PC-3 (cell line): Measurements from ENCODE around the gene COPG2. TPM values are rescaled to one million over a fixed set of nuclear protein-coding genes. Genes with fewer than 3 reads are reported as not detected.

Source experiments
- ATAC-seq: fragments of 200-7000 bp; cut with Tn5 transposase; 2 replicates; pipeline ENCODE4 v1.9.1; 2020; ENCODE audit warnings: mild to moderate bottlenecking, moderate library complexity
- Bru-seq: library from RNA; stranded (reverse); fragments of 400-500 nt; gene quantifications from one replicate; lab custom pipeline; 2021; lab: Mats Ljungman, UMichigan
- BruChase-seq, 2 experiments: library from RNA; stranded (reverse); fragments of 400-500 nt; gene quantifications; one replicate each; lab custom pipeline; 2021; lab: Mats Ljungman, UMichigan
- BruUV-seq: library from RNA; stranded (reverse); fragments of 400-500 nt; replicated peaks from 2 replicates; lab custom pipeline; 2021; lab: Mats Ljungman, UMichigan
- CTCF ChIA-PET: fragments of 300-600 bp; sonication (Branson Sonifier 250); formaldehyde crosslinking; loops from one replicate; lab custom pipeline; 2022; ENCODE audit warnings: antibody characterized with exemption; lab: Charles Lee
- POLR2A ChIA-PET: fragments of 300-600 bp; sonication (Branson Sonifier 250); formaldehyde crosslinking; loops from one replicate; lab custom pipeline; 2022; ENCODE audit warnings: antibody characterized with exemption; ENCODE audit not compliant: unreplicated experiment; lab: Charles Lee
- DNase-seq: peaks from one replicate; pipeline ENCODE4 v3.0.0-alpha.2; 2015
- H2AFZ ChIP-seq: fragments of 300-600 bp; sonication (generic); 2 replicates; pipeline ENCODE4 v1.6.0; 2016; ENCODE audit warnings: antibody characterized with exemption, low read length
- H3F3A ChIP-seq: fragments of 300-600 bp; sonication (generic); one replicate; pipeline ENCODE4 v1.6.0; 2017; ENCODE audit warnings: antibody characterized with exemption, low read length, control low read depth, mild to moderate bottlenecking; ENCODE audit not compliant: unreplicated experiment
- H3K27ac ChIP-seq: fragments of 300-600 bp; sonication (generic); 2 replicates; pipeline ENCODE4 v1.5.1; 2016; ENCODE audit warnings: mild to moderate bottlenecking, low read length
- H3K27me3 ChIP-seq: fragments of 300-600 bp; sonication (generic); 2 replicates; pipeline ENCODE4 v1.6.1; 2016; ENCODE audit warnings: low read length, mixed read lengths
- H3K36me3 ChIP-seq: fragments of 300-600 bp; sonication (generic); 2 replicates; pipeline ENCODE4 v1.6.1; 2016; ENCODE audit warnings: low read depth, mixed run types, low read length, mixed read lengths
- H3K4me1 ChIP-seq: fragments of 300-600 bp; sonication (generic); 2 replicates; pipeline ENCODE4 v1.5.1; 2016; ENCODE audit warnings: low read length; ENCODE audit not compliant: insufficient read depth
- H3K4me2 ChIP-seq: fragments of 300-600 bp; sonication (generic); 2 replicates; pipeline ENCODE4 v1.6.0; 2016; ENCODE audit warnings: low read length
- H3K4me3 ChIP-seq: fragments of 300-600 bp; sonication (generic); 2 replicates; pipeline ENCODE4 v1.5.1; 2016; ENCODE audit warnings: mild to moderate bottlenecking, low read length, mixed read lengths
- H3K79me2 ChIP-seq: fragments of 300-600 bp; sonication (generic); 2 replicates; pipeline ENCODE4 v1.6.1; 2017; ENCODE audit warnings: low read length, mixed read lengths
- H3K9ac ChIP-seq: fragments of 300-600 bp; sonication (generic); 2 replicates; pipeline ENCODE4 v1.6.0; 2016; ENCODE audit warnings: mild to moderate bottlenecking, low read length
- H3K9me2 ChIP-seq: fragments of 300-600 bp; sonication (generic); replicated peaks from 2 replicates; pipeline ENCODE4 v1.6.1; 2016; ENCODE audit warnings: mixed run types, low read length, mixed read lengths
- H3K9me3 ChIP-seq: fragments of 300-600 bp; sonication (generic); 2 replicates; pipeline ENCODE4 v1.6.1; 2016; ENCODE audit warnings: low read length, mixed read lengths
- H4K20me1 ChIP-seq: fragments of 300-600 bp; sonication (generic); 2 replicates; pipeline ENCODE4 v1.6.1; 2016; ENCODE audit warnings: low read length, mixed read lengths
- EZH2 ChIP-seq: fragments of 300-600 bp; sonication (generic); IDR thresholded peaks from one replicate; pipeline ENCODE4 v1.6.1; 2017; ENCODE audit warnings: antibody characterized with exemption, mild to moderate bottlenecking, low read length; ENCODE audit not compliant: unreplicated experiment
- EZH2phosphoT487 ChIP-seq: fragments of 300-600 bp; sonication (generic); IDR thresholded peaks from 2 replicates; pipeline ENCODE4 v1.6.1; 2018; ENCODE audit warnings: mild to moderate bottlenecking, antibody characterized with exemption, low read length, borderline replicate concordance
- intact Hi-C: fragments of 100-400 bp; cut with micrococcal nuclease; formaldehyde crosslinking; loops from 2 replicates; pipeline ENCODE4 v1.9.0; 2023
- long read RNA-seq: library from polyadenylated mRNA; unstranded; transcript quantifications from one replicate; pipeline ENCODE4 v2.0.0, GENCODE V29; 2021; ENCODE audit not compliant: unreplicated experiment
- total RNA-seq: library from RNA; depleted of rRNA; stranded (reverse); fragments of >200 nt; gene quantifications from 2 replicates; pipeline ENCODE4 v1.2.3, GENCODE V29; 2014; rRNA removed
- TF ChIP-seq, protein P1 (sequence below): fragments of 300-600 bp; sonication (generic); conservative IDR thresholded peaks from 2 replicates; pipeline ENCODE4 v1.5.1; 2017; ENCODE audit warnings: antibody characterized with exemption, low read depth, mild to moderate bottlenecking, low read length

The COPG2 gene, protein sequence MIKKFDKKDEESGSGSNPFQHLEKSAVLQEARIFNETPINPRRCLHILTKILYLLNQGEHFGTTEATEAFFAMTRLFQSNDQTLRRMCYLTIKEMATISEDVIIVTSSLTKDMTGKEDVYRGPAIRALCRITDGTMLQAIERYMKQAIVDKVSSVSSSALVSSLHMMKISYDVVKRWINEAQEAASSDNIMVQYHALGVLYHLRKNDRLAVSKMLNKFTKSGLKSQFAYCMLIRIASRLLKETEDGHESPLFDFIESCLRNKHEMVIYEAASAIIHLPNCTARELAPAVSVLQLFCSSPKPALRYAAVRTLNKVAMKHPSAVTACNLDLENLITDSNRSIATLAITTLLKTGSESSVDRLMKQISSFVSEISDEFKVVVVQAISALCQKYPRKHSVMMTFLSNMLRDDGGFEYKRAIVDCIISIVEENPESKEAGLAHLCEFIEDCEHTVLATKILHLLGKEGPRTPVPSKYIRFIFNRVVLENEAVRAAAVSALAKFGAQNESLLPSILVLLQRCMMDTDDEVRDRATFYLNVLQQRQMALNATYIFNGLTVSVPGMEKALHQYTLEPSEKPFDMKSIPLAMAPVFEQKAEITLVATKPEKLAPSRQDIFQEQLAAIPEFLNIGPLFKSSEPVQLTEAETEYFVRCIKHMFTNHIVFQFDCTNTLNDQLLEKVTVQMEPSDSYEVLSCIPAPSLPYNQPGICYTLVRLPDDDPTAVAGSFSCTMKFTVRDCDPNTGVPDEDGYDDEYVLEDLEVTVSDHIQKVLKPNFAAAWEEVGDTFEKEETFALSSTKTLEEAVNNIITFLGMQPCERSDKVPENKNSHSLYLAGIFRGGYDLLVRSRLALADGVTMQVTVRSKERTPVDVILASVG
- total RNA-seq (9.1 and 10.3 TPM in 2 replicates), Bru-seq, nascent RNA (percentile 65 among the genes with signal in this experiment), BruChase-seq, experiment 1, labeled RNA remaining after a 6-hour chase (percentile 57 among the genes with signal in this experiment), BruChase-seq, experiment 2, labeled RNA remaining after a 2-hour chase (percentile 55 among the genes with signal in this experiment)
- long read RNA-seq, transcript COPG2-202 (24 exons, 3,134 nt) = major isoform, 18 of 25 reads
- long read RNA-seq, partial matches to known transcripts = 0 of 25 reads
- long read RNA-seq, other reads (novel, unspliced or antisense) = 7 of 25 reads

DNA sequence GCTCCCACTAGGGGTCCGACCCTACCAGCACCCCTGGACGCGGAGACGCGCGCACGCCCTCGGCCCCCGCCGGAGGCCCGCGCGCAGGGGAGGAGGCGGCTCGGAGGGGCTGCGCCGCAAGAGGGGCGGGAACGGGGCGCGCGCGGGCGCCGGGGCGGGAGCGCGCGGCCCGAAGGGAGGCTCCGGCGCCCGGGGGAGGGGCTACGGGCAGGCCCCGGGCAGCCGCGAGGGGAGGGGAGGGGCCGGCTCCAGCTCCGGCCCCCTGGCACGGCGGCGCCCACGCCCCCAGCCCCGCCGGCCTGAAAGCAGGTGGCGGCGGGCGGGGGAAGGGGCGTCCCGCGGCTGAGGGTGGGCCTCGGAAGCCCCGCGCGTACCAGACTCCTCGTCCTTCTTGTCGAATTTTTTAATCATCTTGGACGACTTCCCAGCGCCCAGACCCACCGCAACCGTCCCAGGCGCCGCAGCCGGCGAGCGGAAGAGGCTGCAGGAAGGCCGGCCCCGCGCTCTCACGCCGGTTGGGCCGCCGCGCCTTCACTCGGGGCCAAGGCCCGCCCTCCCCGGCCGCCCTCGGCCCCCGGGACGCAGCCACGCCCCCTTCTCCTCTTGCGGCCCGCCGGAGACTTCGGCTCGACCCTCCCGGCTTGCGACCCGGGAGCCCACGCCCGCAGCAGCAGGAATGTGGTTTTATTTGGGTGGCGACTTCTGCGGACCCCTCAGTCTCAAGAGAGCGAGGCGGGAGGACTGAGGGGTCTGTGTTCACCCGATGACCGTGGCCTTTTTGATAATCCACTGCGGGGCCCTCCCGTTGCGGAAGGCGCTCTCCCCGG lies at the start of gene COPG2:
Gene COPG2 (minus strand): TSS at position 491 of the 827 bp plus-strand sequence. CDS start 80 bp downstream, at position 411.
- TF ChIP-seq EZH2 (no peak), EZH2phosphoT487 (no peak)
- TF ChIP-seq, protein P1, sequence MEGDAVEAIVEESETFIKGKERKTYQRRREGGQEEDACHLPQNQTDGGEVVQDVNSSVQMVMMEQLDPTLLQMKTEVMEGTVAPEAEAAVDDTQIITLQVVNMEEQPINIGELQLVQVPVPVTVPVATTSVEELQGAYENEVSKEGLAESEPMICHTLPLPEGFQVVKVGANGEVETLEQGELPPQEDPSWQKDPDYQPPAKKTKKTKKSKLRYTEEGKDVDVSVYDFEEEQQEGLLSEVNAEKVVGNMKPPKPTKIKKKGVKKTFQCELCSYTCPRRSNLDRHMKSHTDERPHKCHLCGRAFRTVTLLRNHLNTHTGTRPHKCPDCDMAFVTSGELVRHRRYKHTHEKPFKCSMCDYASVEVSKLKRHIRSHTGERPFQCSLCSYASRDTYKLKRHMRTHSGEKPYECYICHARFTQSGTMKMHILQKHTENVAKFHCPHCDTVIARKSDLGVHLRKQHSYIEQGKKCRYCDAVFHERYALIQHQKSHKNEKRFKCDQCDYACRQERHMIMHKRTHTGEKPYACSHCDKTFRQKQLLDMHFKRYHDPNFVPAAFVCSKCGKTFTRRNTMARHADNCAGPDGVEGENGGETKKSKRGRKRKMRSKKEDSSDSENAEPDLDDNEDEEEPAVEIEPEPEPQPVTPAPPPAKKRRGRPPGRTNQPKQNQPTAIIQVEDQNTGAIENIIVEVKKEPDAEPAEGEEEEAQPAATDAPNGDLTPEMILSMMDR = no peak
- CTCF ChIA-PET = no interaction called here
- H2AFZ ChIP-seq = peak within 1 kb of the TSS; percentile 99
- H3K9ac ChIP-seq = peak within 1 kb of the TSS; percentile 62
- no peaks in the 10 kb centered on the region for H3K79me2 ChIP-seq
- H3K4me1 ChIP-seq = peaks cover 12% of the 10 kb centered on the region
- H3K9me3 ChIP-seq = no peaks in the 10 kb centered on the region
- no peaks in the 10 kb centered on the region for H3K9me2 ChIP-seq
- H3K27me3 ChIP-seq = no peaks in the 10 kb centered on the region
- H3K36me3 ChIP-seq = no peaks in the 10 kb centered on the region
- H4K20me1 ChIP-seq = no peaks in the 10 kb centered on the region
- BruUV-seq = no TSS peak
- peak within 1 kb of the TSS; percentile 97 for H3K4me2 ChIP-seq
- peak within 1 kb of the TSS; percentile 95 for H3K4me3 ChIP-seq
- H3F3A ChIP-seq = no peaks in the 10 kb centered on the region
- intact Hi-C loops = no loop called here
- POLR2A ChIA-PET = no interaction called here
- ATAC-seq (peak; percentile 99), DNase-seq (peak; percentile 82)
- H3K27ac ChIP-seq = no peak within 1 kb of the TSS

DNA sequence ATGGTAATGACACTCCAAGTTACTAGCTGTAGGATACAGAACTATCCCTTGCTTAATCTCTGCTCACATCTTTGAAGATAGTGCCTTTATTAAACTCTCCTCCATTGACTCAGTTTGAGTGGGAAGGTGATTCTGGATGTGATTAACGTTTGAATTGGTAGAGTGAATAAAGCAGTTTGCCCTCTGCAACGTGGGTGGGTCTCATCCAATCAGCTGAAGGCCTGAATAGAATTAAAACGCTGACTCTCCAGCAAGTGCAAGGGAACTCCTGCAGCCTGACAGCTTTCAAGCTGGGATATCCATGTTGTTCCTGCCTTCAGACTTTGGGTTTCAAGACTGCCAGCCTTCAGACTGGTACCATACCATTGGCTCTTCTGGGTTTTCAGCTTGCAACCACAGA lies 43.9 kb upstream of the COPG2 start:
- CTCF ChIA-PET = no interaction called here
- Histone ChIP-seq H3K79me2 (no peaks in the 10 kb centered on the region), H3K27ac (no peak overlapping the region), H3F3A (no peaks in the 10 kb centered on the region), H3K4me1 (no peaks in the 10 kb centered on the region), H3K27me3 (no peaks in the 10 kb centered on the region), H3K4me2 (no peak overlapping the region), H3K9ac (no peak overlapping the region), H3K9me2 (no peaks in the 10 kb centered on the region), H4K20me1 (no peaks in the 10 kb centered on the region), H3K4me3 (no peak overlapping the region), H2AFZ (no peak overlapping the region), H3K9me3 (no peaks in the 10 kb centered on the region), H3K36me3 (no peaks in the 10 kb centered on the region)
- TF ChIP-seq, protein P1 = no peak
- TF ChIP-seq EZH2phosphoT487 (no peak), EZH2 (no peak)
- no TSS peak for BruUV-seq
- POLR2A ChIA-PET = no interaction called here
- DNase-seq (no peak), ATAC-seq (no peak)
- intact Hi-C loops = no loop called here
